Stimulated activated CD8-positive, alpha-beta memory T cell treated with anti-CD3 and anti-CD28 coated beads, Interleukin-7, amount 100 ng/mL, for 4 hours (primary cell): ENCODE results near the gene RASSF6.
"Not testable (repeated sequence)": the region's sequence is repeated elsewhere in the genome, so short reads cannot be mapped to it uniquely, and the experiment has no call there.

ENCODE experiments used
- DNase-seq, 2 donors: peaks; one replicate each; pipeline ENCODE4 v3.0.0-alpha.2; 2020; ENCODE audit warnings: low read depth in 2 of 2

RASSF6 gene

GRCh38 chr4:73612032-73612431, 8.2 kb downstream of the RASSF6 start:
- no peak for DNase-seq

GRCh38 chr4:73609706-73610105, 10.5 kb downstream of the RASSF6 start:
- DNase-seq, result no peak

GRCh38 chr4:73608689-73609594, 11.3 kb downstream of the RASSF6 start:
- no peak for DNase-seq

GRCh38 chr4:73607375-73608033, 12.7 kb downstream of the RASSF6 start:
- DNase-seq, result no peak

GRCh38 chr4:73606465-73606974, 13.7 kb downstream of the RASSF6 start:
- DNase-seq, result no peak

- DNase-seq, result no peak
Measured at GRCh38 chr4:73603854-73604584, 16.2 kb downstream of the RASSF6 start.

- DNase-seq, result no peak
Measured at GRCh38 chr4:73603271-73603710, 16.9 kb downstream of the RASSF6 start.

- no peak for DNase-seq
Measured at GRCh38 chr4:73600954-73601353, 19.3 kb downstream of the RASSF6 start.

GRCh38 chr4:73599182-73599581, 21.1 kb downstream of the RASSF6 start:
- DNase-seq, result no peak

- DNase-seq, result no peak
Measured at GRCh38 chr4:73597594-73597993, 22.6 kb downstream of the RASSF6 start.

- DNase-seq, result not testable (repeated sequence)
Measured at GRCh38 chr4:73597183-73597582, 23.1 kb downstream of the RASSF6 start.

GRCh38 chr4:73596001-73596400, 24.2 kb downstream of the RASSF6 start:
- DNase-seq, result no peak

- DNase-seq, result no peak
Measured at GRCh38 chr4:73593631-73594241, 26.5 kb downstream of the RASSF6 start.

GRCh38 chr4:73589887-73590801, 30.1 kb downstream of the RASSF6 start:
- DNase-seq, result no peak

- DNase-seq, result no peak
Measured at GRCh38 chr4:73589261-73589847, 30.9 kb downstream of the RASSF6 start.

- DNase-seq, result no peak
Measured at GRCh38 chr4:73588613-73589012, 31.6 kb downstream of the RASSF6 start.

- no peak for DNase-seq
Measured at GRCh38 chr4:73586666-73587065, 33.6 kb downstream of the RASSF6 start.

- no peak for DNase-seq
Measured at GRCh38 chr4:73586040-73586439, 34.2 kb downstream of the RASSF6 start.

GRCh38 chr4:73585345-73585744, 34.9 kb downstream of the RASSF6 start:
- no peak for DNase-seq

- DNase-seq, result no peak
Measured at GRCh38 chr4:73583666-73584065, 36.6 kb downstream of the RASSF6 start.
